ENCODE measurements around the gene NPBWR2.
A peak's percentile ranks its signal among the peaks of the same experiment; 100 is the strongest.

NPBWR2 gene

DNA sequence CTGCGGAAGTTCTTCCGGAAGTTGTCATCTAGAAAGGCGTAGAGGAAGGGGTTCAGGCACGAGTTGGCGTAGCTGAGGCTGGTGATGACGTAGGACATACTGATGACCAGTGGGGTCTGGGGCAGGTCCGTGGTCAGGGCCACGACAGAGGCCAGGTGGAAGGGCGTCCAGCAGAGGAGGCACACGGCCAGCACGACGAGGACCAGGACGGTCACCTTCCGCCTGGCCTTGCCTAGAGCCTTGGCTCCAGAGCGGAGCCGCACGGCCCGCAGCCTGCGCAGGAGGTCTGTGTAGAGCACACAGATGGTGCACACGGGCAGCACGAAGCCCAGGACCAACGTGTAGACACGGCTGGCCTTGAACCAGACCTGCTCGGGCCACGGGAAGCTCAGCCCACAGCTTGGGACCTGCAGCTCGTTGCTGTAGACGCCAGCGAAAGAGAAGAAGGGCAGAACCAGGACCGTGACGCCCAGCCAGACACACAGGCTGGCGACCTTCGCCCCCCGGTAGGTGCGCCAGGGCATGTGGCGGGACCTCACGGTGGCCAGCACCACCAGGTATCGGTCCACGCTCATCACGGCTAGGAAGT lies 1.4 kb downstream of the NPBWR2 start:
- no peak for FAIRE-seq
- no peak for DNase-seq (ENCODE audit: insufficient read length, low spot score)

DNA sequence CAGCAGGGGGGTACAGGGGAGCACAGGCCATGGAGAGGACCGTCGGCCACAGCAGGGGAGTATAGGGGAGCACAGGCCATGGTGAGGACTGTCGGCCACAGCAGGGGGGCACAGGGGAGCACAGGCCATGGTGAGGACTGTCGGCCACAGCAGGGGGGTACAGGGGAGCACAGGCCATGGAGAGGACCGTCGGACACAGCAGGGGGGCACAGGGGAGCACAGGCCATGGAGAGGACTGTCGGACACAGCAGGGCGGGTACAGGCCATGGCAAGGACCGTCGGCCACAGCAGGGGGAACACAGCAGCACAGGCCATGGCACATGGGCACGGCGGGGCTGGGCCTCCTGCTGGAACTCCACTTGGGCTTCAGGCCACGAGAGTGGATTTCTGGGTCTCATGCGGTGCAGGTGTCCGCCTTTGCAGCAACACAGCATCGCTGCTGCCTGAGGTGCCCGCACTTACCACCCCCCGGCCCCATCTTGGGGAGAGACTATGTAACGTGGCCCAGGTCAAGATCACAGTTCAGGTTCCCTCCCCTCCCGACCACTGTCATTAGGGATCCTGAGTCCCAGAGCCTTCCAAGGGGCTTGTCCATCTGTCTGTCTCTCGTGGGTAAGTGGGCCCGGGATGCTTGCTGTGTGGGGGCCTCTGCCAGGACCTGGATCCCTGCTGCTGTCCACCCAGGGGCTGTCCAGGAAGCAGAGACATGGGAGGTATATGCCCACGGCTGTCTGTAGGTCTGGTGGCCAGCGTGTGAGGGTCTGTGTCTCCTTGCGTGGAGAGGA lies 2.5 kb downstream of the NPBWR2 start:
- no peak for FAIRE-seq
- DNase-seq (ENCODE audit: insufficient read length, low spot score) = no peak

DNA sequence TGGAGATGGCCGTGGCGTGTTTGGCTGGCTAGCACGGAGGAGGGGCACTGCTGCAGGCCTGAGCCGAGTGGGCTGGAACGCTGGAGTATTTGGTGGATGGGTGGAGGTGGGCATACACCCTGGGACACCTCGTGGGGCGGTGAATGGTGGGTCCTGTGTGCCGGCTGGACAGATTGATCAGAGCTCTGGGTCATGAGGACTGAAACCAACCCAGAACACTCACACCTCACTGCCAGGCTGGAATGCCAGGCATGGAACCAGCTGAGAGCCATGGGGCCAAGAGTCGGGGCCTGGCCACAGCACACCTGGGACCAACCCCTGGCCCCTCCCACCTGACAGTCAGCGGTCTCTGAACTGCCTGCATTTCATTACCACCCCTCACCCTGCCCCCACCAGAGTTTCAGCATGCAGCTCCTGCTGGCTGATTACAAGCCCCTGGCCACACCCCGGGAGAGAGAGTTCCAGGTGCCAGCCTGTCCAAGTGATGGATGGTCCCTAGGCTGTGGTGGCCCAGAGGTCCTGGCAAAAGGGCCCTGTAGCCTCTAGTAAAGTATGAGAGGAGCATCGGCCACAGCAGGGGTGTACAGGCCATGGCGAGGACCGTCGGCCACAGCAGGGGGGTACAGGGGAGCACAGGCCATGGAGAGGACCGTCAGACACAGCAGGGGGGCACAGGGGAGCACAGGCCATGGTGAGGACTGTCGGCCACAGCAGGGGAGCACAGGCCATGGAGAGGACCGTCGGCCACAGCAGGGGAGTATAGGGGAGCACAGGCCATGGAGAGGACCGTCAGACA lies 3.3 kb downstream of the NPBWR2 start:
- no peak for FAIRE-seq
- DNase-seq (ENCODE audit: insufficient read length, low spot score) = no peak

DNA sequence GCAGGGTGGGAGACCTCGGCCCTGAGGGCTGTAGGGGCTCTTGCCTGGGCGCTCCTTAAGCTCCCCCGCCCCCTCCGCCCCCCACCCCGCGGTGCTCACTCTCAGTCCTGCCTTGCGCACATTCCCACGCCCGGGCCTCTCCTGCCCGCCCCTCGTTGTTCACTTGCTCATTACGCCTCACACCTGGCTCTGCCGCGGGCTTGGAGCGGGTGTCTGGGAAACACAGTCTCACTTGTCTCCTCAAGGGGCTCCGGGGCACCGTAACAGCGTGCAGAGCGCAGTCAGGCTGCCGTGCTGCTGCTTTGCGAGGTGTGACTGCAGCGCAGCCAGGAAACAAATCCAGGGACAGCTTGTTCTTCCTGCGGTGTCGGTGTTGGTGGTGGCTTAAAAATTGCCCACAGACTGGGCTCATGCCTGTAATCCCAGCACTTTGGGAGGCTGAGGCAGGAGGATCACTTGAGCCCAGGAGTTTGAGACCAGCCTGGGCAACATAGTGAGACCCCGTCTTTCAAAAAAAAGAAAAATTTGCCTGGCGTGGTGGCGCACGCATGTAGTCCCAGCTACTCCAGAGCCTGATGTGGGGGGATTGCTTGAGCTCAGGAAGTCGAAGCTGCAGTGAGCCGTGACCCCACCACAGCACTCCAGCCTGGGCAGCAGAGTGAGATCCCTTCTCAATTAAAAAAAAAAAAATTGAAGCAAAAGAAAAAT lies 4.6 kb downstream of the NPBWR2 start:
- FAIRE-seq (no peak), DNase-seq (ENCODE audit: insufficient read length, low spot score) (no peak)

DNA sequence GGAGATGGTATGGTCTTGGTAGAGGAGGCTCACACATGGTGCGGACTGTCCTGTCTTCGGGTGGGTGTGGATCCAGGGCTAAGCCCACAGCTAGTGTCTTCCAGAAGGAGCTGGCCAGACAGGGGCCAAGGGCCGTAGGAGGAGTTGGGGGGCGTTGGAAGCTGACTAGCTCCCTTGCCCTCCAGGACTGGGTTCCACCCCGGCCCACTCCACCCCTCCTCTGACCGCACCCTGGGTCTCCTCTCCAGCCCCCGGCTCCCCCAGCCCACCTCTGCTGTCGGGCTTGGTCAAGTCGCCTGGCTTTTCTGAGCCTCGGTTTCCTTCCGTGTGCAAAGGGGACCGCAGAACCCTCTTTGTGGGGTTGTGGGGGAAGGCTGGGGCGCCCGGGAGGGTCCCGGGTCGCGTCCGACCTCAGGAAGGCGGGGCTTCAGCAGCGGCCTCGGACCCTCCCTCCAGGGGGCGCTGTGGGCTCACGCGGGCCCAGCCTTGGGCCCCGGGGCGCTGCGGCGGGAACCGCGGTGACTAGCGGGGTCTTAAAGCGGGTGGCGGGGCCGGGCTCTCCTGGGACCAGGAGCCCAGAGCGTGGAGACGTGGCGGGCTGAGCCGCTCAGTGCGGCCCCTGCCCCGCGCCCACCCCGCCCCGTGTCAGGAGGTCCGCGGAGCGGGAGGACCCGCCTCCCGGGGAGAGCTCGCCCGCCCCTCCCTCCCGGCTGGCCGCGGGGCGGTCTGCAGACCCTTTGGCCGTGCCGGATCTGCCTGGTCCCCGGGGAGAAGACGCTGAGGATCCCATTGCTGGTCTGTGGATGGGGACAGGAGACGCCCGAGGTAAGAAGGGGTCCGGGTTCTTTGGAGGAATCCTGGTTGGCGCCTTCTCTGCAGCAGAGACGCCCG lies 5.4 kb downstream of the NPBWR2 start:
- DNase-seq (ENCODE audit: insufficient read length, low spot score) (peak; percentile 77), FAIRE-seq (no peak)

DNA sequence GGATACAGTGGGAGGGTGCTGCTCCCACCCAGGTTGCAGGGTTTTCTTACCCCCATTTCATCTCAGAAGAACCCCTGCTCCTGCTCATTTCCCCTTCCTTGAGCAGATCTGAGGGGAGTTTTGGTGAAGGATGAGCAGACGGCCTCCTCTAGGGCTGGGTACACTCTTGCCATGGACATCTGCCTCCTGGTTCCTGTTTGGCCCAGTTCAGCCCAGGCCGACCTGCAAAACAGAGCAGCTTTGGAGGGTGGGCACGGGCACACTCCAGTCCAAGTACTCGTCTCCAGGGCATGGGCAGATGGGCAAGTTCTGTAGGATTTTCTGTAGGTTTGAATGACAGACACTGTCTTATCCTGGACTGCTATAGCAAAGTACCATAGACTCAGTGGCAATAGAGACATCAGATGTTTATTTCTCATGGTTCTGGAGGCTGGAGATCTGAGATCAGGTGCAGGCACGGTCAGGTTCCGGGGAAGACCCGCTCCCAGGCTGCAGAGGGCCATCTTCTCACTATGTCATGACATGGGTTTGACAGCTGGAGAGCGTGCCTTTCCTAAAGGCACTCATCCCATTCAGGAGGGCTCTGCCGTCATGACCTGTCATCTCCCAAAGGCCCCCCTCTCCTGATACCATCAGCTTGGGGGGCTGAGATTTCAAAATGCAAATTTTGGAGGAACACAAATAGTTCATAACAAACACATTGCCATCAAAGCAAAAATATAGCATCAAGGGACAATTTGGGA lies 6.2 kb downstream of the NPBWR2 start:
- FAIRE-seq (no peak), DNase-seq (ENCODE audit: insufficient read length, low spot score) (no peak)

DNA sequence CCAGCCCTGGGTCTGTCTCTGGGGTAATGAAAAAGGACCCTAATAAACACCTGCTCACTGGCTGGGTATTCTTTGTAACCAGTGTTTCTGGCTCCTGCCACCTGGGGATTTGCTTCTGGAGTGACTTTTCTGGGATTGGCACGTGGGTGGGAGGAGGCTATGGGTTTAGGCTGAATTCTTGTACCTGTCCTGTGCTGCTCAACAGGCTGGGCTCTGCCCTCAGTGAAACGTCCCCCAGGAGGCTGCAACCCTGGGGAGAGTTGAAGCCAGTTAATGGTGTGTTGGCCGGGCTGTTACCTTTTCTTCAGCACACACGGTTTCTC lies 6.8 kb downstream of the NPBWR2 start:
- DNase-seq (ENCODE audit: insufficient read length, low spot score) (no peak), FAIRE-seq (no peak)

DNA sequence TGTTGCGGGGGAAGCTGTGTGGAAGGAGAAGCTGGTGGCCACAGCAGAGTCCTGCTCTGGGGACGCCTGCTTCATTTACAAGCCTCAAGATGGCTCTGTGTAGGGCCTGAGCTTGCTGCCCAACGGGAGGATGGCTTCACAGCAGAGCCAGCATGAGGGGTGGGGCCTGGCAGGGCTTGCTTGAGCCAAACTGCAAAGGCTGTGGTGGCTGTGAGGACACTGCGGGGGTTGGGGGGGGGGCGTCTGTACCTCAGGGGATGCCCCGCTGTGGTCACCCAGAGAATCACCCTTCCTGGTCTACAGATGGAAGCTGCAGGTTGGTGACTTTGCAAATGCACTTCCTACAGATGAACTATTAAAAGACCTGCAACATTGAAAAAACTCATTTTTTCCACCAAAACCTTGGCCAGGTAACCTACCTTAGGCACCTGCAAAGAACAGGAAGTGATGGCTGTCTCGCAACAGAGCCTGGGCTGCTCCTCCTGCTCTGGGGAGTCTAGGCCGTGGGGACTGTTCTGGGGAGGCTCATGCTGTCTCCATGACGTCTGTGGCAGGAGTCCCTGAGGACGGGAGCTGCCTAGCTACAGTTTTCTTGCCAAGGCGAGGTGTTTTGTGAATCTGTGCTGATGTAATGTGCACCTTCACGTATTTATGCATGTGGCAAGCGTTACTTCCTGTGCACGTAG lies 7.3 kb downstream of the NPBWR2 start:
- DNase-seq (ENCODE audit: insufficient read length, low spot score) (no peak), FAIRE-seq (no peak)

DNA sequence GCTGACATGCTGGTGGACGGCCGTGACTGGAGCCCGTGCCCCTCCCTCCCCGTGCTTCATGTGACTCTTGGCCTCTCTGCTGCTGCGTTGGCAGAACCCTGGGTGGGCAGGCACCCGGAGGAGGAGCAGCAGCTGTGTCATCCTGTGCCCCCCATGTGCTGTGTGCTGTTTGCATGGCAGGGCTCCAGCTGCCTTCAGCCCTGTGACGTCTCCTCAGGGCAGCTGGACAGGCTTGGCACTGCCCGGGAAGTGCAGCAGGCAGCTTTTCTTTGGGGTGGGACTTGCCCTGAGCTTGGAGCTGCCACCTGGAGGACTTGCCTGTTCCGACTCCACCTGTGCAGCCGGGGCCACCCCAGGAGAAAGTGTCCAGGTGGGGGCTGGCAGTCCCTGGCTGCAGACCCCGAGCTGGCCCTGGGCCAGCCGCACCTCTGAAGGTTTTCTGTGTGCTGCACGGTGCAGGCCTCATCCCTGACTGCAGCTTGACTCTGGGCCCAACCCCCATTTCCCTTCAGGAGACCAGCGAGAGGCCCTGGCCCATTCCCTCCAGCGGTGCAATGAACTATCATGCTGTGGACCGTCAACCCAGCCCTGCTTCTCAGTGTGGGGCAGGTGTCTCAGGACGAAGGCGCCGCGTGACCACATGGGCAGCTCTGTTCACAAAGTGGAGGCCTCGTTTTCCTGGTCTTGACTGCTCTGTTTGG lies 8.1 kb downstream of the NPBWR2 start:
- no peak for FAIRE-seq
- DNase-seq (ENCODE audit: insufficient read length, low spot score) = no peak

DNA sequence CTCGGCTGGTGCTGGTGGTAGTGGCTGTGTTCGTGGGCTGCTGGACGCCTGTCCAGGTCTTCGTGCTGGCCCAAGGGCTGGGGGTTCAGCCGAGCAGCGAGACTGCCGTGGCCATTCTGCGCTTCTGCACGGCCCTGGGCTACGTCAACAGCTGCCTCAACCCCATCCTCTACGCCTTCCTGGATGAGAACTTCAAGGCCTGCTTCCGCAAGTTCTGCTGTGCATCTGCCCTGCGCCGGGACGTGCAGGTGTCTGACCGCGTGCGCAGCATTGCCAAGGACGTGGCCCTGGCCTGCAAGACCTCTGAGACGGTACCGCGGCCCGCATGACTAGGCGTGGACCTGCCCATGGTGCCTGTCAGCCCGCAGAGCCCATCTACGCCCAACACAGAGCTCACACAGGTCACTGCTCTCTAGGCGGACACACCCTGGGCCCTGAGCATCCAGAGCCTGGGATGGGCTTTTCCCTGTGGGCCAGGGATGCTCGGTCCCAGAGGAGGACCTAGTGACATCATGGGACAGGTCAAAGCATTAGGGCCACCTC lies 8.8 kb downstream of the NPBWR2 start:
- DNase-seq (ENCODE audit: insufficient read length, low spot score) (no peak), FAIRE-seq (no peak)

DNA sequence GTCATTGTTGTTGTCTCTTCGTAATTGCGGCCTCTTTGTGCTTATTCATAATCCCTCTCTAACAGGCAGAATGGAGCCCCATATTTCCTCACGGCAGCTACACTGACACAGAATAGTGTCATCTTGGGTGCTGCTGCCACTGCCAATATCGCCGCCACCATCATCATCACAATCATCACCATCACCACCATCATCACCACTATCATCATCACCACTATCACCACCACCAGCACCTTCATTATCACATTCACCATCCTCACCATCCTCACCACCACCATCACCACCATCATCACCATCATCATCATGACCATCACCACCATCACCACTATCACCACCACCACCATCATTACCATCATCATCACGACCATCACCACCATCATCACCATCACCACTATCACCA lies 10.8 kb downstream of the NPBWR2 start:
- no peak for FAIRE-seq
- no peak for DNase-seq (ENCODE audit: insufficient read length, low spot score)

DNA sequence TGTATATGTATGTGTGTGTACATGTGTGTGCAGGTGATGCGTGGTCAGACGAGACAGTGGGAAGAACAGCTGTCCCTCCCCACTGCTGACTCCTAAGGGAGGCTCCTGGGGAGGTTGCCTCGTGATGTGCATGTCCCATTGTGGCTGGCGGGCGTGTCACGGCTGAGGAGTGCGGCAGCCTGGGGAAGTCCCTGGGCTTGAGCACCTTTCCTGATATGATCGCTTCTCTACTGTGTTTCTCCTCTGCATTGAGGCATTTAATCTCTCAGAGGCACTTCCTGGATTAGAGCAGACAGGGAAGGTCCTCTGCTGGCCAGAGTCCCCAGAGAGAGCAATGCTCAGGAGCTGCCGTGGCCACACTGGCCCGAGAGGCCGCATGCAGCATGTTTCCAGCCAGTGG lies 11.4 kb downstream of the NPBWR2 start:
- FAIRE-seq = no peak
- DNase-seq (ENCODE audit: insufficient read length, low spot score) = no peak

DNA sequence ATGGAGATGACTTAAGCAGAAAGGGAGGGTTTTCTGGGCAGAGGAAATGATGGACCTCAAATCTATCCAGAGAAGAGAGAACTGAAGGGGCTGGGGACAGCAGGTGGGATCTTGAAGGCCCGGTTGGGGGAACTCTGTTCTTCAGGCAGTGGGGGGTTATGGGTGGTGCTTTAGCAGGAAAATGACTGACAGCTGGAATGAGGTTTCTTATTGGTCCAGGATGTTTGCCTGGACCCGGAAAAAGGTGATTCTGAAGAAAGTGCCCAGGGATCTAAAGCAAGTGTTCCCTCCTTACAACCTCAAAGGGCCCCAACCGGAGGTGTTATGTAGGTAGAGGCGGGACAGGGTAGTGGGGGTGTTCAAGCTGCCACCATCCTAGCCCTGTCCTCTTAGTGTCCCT lies 11.9 kb downstream of the NPBWR2 start:
- DNase-seq (ENCODE audit: insufficient read length, low spot score) = no peak
- FAIRE-seq = no peak

DNA sequence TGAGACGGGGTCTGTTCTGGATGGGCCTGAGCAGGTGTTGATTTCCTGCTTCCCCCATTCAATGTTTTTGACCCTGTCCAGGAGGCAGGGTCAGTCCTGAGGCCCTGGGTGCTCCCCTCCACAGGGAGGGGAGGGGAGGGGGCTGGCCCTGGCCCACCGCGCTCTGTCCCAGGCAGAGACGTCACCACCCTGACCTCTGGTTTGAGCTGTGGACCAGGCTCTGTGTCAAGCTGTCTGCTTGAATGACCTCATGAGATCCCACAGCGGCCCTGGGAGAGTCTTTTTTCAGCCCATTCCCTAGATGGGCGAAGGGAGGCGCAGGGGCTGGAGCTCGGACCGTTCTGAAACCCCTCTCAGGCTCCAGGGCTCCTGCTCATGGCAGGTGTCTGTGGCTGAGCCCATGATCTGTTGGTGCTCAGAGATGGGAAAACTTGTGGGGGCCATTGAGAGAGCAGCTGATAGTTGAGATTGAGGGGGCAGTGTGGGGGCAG lies 14.3 kb downstream of the NPBWR2 start:
- DNase-seq (ENCODE audit: insufficient read length, low spot score) = no peak
- FAIRE-seq = no peak

DNA sequence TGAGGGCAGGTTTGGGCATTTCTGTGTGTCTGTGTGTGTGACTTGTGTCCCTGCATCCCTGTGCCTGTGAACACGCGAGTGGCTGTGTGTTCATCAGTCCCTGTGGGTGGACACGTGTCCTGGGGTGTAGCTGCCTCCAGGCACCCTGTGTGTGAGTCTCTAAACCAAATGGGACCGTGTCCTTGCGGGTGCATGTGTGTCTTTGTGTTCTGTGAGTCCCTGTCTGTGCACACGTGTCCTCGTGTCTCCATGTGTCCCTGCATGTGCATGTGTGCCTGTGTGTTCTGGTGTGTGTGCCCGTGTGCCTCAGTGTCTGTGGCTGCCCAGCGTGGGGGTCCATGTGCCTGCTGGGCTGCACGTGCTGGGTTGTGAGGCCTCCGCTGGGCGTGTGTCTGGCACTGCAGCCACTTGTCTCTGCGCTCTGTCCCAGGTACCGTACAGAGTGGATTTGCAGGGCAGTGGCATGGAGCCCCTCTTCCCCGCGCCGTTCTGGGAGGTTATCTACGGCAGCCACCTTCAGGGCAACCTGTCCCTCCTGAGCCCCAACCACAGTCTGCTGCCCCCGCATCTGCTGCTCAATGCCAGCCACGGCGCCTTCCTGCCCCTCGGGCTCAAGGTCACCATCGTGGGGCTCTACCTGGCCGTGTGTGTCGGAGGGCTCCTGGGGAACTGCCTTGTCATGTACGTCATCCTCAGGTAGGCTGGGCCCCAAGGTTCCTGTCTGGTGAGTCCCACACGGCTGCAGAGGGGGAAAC lies 14.9 kb downstream of the NPBWR2 start:
- DNase-seq (ENCODE audit: insufficient read length, low spot score) (no peak), FAIRE-seq (no peak)

DNA sequence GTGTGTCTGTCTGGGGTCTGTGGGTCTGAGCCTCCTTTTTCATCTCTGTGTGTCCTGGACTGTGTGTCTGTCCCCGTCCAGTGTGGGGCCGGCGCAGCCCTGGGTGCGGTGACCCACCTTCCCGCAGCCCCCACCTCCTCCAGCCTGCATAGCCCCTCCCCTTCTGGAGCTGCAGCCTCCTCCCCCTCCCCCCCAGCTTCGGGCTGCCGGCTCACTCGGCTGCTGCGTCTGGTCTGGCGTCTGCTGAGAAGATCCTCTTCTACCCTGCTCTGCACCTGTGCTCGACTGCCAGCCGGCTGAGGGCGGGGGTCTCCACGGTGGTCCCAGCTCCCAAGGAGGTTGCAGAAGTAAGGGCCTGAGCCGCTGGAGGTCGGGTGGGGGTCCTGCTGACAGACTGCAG lies 15.6 kb downstream of the NPBWR2 start:
- FAIRE-seq = no peak
- no peak for DNase-seq (ENCODE audit: insufficient read length, low spot score)

DNA sequence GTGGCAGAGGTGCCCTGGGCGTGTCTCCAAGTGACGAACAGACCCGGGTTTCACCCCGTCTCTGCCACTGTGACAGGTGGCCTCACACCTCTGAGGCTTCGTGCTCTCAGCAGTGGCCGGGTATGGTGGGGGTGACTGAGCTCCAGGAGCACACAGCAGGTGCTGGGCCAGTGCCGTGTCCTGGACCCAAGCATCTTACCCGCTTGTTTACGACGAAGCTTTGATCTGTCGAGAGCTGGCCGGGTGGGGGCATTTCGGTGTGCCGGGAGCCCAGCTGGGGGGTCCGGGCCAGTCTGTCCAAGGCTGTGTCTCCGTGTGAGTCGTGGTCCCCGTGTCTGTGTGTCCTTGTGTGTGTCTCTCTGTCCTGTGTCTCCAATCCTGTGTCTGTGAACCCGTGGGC lies 16.0 kb downstream of the NPBWR2 start:
- DNase-seq (ENCODE audit: insufficient read length, low spot score) (no peak), FAIRE-seq (no peak)
